Retina (tissue), 1 donor: ENCODE measurements around the gene CSNK2A1.
"Not testable (repeated sequence)": the region's sequence is repeated elsewhere in the genome, so short reads cannot be mapped to it uniquely, and the experiment has no call there.

ENCODE experiments used
- DNase-seq: peaks from one replicate; pipeline ENCODE4 v3.0.0-alpha.2; 2016

Gene CSNK2A1

DNA sequence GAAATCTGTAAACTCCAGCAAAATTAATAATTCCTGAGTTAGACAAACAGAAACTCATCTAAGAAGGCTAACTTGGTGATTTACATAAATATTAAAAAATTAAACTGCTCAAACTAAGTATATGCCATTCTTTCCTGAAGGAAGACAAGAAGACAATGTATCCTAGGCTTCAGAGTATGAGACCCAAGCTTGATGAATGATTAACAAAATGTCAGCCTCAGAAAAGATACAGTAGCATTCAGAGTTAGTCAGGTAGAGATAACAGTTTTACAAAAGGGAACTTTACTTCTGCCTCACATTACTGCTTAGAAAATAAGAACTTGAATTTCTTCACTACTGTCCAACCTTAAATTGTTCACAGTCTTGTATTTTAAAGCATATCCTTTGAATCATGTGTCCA, 12.0 kb downstream of the CSNK2A1 start:
- no peak for DNase-seq

DNA sequence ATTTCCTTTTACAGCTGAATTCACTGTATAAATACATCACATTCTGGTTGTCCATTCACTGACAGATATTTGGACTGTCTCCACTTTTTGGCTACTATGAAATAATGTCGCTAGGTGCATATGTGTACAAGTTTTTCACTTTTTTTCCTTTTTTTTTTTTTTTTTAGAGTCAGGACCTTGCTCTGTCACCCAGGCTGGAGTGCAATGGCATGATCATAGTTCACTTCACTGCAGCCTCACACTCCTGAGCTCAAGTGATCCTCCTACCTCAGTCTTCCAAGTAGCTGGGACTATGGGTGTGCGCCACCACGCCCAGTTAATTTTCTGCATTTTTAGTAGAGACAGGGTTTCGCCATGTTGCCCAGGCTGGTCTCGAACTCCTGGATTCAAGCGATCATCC, 13.3 kb downstream of the CSNK2A1 start:
- no peak for DNase-seq

DNA sequence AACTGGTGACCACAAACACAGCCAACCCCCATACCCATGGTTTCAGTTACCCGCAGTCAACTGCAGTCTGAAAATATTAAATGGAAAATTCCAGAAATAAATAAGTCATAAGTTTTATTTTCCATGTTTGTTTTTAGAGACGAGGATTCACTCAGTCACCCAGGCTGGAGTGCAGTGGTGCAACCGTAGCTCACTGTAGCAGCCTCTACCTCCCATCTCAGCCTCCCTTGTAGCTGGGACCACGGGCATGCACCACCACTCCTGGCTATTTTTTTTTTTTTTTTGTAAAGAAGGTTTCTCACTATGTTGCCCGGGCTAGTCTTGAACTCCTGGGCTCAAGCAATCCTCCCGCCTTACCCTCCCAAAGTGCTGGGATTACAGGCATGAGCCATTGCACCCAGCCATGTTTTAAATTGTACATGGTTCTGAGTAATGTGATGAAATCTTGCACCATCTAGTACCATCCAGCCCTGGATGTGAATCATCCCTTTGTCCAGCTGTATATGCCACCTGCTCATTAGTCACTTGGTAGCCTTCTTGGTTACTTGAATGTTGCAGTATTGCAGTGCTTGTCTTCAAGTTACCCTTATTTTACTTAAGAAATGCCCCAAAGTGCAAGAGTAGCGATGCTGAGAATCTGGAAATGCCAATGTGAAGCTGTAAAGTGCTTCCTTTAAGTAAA, 14.5 kb downstream of the CSNK2A1 start:
- DNase-seq = no peak

DNA sequence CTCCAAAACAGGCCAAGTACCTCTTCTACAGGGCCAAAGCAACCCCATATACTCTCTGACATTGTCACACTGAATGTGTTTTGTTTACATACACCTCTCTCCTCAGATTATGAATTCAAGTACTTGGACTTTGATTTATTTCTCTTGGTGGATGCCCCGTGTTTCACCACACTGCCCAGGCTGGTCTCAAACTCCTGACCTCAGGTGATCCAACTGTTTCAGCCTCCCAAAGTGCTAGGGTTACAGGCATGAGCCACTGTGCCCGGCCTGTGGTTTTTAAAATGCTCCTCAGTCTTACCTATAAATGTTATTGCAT, 16.1 kb downstream of the CSNK2A1 start:
- DNase-seq = no peak

DNA sequence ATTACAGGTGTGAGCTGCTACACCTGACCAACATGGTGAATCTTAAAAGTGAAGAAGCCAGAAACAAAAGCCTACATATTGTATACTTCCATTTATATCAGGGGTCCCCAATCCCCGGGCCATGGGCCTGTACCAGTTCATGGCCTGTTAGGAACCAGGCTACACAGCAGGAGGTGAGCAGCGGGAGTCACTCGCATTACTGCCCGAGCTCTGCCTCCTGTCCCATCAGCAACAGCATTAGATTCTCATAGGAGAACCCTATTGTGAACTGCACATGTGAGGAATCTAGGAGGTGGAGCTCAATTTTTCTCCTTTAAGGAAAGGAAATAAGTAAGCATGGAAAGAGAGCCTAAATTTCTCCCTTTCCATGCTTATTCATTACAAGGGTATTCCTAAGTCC, 21.7 kb downstream of the CSNK2A1 start:
- DNase-seq = no peak

DNA sequence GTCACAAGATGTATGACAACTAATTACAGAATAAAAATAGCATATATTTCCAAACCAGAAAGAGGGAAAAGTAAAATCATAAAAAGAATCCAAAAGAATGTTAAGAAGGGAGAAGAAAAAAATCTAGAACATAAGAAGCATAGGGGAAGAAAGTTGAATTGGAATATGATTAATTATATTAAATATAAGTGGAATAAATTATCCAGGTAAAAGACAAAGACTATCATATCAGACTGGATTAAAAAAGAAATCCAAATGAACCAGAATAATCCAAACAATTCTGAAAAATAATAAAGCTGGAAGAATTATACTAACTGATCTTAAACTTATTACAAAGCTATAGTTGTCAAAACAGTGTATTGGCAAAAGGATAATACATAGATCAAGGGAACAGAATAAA, 23.6 kb downstream of the CSNK2A1 start:
- no peak for DNase-seq

DNA sequence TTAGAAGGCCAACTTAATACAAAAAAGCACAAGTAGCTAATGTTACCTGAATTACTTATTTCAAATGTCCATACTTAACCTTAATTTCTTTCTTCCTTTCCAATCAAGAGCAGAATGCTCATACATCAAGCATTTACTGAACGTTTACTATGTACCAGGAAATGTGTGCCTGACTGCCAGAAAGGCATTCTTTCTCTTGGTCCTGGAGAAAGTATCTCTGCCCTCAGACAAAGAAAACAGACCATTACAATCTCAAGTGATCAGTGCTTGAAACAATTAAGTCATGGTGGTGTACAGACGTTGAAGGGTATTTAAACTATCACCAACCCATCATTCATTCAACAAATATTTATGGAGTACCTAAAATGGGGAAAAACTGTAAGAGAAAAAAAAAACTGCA, 26.4 kb downstream of the CSNK2A1 start:
- no peak for DNase-seq

DNA sequence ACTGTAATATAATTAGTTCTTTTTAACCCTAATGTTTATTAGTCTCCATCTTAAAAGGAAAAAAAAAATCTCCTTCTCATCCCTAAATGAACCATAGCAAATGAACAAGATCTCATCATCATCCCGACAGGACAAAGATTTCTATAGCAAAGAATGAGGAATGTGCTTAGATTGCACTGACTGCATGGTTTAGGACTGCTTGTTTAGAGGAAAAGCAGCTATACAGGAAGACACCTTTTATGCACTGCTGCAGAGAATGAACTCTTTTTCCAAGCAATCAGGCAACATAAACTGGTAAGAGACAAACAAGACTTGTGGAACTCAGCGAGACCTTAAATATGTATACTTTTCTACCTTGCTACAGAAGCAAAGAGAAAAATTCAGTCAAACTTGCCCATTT, 26.8 kb downstream of the CSNK2A1 start:
- DNase-seq = no peak

DNA sequence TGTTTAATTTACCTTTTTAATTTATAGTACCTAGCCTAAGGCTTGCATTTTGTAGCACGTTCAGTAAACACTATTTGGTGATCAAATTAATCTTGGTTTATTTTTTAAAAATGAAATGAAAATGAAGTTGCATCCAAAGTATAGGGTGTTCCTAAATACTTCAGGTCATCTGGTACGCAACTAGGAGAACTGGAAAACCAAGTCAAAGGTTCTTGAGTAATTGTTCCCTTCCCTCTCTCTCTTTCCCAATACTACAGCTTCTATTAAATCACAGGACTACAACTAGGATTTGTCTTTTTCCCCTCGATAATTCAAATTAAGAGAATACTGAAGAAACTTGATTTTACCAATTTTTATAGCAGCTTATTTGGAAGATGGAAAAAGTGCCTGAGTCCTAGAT, 27.9 kb downstream of the CSNK2A1 start:
- no peak for DNase-seq

DNA sequence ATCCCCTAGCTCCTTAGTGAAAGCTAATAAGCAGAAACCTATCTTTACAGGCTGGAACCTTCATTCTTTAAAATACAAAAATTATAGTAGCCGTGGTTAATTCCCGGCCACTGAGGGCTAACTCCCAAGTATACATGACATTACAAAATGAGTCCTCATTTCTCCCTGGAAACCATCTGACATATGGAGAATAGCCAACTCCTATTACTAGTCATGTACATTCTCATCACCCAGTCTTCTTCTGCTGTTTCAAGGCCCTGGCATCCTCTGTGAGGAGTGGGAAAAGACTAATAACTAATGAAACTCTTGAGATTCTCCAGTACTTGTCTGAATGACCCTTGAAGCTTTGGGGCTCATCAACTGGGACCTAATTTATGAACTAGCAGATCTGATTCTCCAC, 30.2 kb downstream of the CSNK2A1 start:
- DNase-seq = no peak

DNA sequence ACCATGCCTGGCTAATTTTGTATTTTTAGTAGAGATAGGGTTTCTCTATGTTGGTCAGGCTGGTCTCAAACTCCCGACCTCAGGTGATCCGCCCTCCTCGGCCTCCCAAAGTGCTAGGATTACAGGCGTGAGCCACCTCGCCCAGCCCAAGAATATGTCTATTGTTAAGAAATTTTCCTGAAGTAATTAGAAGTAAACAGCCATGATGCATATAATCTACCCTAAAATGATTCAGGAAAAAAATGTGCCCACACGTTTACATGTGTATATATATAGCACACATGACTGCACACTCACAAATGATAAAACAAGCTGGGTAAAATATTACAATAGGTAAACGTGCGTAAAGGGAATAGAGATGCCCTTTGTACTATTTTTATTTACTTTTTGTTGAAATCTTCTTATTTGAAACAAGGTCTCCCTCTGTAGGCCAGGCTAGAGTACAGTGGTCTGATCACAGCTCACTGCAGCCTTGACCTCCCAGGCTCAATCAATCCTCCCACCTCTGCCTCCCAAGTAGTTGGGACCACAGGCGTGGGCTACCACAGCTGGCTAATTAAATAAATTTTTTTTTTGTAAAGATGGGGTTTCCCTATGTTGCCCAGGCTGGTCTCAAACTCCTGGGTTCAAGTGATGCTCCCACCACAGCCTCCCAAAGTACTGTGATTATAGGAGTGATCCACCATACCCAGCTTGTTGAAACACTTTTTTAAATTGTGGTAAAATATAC, 33.1 kb downstream of the CSNK2A1 start:
- not testable (repeated sequence) for DNase-seq

DNA sequence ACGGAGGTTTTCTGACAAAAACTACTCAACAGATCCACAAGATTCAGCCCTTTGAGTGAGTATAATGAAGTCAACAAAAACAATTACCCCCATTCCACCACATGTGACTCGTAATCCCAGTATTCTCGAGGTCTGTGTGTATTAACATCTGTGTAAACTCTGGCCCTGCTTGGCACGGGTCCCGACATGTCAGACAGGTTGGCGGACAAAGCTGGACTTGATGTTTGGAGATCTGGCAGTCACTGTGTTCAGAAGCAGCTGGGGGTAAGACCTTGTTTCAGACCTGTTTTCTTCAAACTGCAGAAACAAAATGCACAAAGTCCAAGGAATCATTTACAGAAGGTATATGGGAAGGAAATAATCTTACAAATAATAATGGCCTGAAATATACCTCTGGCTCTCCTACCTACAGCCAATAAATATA, 35.2 kb downstream of the CSNK2A1 start:
- not testable (repeated sequence) for DNase-seq

DNA sequence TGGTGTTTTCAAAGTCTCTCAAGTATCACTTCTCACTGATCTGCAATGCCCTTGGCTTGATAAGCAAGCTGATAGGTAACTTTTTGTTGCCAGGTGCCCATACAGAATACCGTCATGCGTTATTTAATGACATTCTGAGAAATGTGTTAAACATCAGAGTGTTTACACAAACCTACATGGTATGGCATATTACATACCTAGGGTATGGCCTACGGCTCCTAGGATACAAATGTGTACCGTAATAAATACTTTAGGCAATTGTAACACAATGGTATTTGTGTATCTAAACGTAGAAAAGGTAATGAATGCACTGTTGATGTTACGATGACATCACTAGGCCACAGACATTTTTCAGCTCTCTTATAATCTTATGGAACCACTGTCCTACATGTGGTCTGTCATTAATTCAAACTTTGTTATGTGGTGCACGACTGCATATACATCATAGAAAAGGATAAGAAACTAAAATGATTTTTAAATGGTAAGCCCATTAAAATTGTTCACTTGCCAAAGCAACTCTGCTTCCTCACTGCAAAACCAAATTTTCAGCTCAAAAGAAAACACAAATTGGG, 35.7 kb downstream of the CSNK2A1 start:
- DNase-seq = no peak

DNA sequence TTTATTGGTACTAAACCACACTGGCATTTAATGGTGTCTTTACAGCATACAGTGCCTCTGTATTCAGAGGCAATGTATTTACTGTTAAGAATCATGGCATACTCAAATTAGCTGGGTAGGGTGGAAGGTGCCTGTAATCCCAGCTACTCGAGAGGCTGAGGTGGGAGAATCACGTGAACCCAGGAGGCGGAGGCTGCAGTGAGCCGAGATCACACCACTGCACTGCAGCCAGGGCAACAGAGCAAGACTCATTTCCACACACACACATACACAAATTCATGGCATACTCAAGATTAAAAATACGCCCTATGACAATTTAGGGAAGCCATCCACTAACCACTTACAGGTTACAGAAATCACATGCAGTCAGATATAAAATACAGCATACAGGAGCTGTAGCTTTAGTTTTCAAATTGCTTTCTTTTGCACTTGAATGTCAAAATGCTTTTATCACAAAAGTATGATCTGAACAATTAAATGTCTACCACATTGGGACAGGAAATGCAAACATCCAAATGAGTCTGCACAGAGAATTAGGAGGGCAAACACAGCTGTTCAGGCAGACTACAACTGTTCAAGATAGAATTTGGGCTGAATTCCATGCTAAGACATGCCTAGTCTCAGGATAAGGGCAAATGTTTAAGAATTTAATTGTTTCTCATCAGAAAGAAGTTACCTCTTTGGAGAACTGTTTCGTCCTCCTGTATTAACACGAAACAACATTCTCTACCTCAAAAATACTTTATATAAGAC, 36.4 kb downstream of the CSNK2A1 start:
- DNase-seq = no peak

DNA sequence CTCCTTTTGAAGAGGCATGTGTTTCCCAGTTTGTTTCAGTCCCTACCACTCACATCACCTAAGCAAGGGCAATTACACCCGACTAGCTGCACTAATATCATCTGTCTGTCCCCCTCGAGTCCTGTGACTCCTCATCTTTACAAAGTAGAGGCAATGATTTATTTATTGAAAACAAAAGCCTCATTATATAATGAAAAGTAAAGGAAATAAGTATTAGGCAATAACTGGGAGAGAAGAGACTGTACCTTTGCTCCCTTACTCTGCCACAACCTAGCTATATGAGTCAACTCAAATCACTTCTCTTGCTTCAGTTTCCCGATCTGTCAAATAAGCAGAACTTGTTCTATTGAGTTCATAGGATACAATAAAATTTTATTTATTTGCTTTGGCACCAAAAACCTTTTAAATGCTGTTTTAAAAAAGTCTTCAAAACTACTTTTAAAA, 38.9 kb downstream of the CSNK2A1 start:
- DNase-seq = no peak

DNA sequence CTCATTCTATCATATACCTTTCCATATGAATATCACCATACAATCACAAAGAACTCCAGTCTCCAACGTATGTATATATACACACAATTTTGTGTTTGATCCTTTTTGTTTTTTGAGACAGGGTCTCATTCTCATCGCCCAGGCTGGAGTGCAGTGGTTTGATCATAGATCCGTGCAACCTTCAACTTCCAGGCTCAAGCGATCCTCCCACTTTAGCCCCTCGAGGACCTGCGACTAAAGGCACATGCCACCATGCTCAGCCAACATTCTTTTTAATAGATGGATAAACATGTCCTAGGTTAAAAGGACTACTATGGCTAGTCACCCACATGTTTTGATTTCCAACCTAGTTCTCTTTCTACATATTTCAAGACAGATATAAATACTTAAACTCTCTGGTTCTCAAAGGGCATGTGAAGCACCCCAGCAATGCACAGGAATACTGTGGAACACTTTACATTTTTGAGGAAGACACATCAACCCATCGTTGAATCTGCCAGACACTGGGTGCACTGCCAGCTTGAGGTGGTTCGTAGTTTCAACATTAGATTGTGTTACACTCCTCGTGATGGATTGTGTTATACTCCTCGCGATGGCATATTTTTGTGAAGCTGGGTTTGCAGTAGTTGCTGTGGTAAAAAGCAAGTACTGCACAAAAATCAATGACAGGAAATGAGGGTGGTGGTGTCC, 40.4 kb downstream of the CSNK2A1 start:
- no peak for DNase-seq

DNA sequence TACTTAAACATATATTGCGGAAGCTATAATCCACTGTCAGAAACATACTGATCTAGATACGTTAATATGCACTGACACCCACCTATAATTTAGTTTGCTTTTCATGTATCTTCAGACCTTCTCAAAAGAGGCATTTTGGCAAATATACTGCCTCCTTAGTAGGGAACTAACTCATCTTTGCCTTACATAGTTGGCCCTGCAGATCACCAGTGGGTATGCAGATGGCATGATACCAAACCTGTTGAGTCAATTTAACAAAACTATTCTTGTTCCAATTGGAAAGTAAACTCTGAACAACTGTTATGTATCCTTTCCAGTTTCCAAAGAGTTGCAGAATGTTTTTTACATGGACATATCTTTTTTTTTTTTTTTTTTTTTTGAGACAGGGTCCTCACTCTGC, 45.6 kb downstream of the CSNK2A1 start:
- DNase-seq = no peak

DNA sequence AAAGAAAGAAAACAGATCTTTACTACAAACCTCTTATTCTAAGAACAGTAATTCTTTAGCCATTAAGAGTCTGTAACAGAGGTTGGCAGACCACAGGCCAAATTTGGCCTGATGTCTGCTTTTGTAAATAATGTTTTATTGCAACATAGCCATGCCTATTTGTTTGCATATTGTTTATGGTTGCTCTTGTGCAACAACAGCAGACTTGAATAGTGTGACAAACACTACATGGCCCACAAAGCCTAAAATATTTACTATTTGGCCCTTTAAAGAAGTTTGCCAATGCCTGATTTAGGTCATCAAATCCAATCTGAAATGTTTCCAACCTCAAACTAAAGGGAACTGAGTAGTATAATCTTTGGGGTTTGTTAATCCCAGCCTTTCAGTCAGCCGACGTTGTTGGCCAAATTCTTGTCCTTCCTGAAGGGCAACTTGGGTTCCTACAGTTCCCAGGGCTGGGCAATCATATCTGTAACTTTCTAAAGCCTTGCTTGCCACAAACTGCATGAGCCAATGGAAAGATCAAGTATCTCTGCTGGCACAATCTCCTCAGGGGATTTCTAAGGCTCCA, 47.4 kb downstream of the CSNK2A1 start:
- DNase-seq = no peak

DNA sequence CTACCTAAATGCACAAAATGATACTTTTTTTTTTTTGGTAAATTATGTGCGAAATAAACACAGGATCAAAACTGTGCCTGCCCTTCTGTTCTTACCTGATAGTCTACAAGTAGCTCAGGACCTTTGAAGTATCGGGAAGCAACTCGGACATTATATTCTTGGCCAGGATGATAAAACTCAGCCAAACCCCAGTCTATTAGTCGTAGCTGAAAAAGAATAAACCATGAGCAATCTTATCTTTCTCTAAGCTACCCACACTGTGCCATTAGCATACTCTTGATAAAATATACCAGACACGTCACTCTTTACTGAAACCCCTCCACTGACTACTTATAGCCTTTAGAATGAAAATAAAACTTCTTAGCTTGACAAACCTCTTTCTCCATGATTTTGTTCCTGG, 51.4 kb downstream of the CSNK2A1 start:
- DNase-seq = no peak

DNA sequence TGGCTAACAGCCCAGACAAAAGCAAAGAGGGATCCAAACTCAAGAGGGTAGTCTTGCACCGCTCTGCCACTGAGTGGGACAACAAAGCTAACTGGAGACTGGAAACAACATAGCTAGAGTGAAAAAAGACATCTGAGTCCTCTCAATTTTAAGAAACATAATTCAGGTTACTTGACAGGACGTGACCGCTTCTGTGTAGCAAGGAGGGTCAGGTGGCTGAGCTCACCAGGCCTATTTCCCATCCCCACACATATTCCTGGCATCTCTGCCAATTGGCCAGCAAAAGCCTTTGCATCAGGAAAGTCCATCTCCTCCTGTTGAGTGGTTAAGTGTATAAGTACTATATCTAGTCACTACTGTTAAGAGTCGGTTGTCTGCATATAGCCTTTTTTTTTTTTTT, 55.9 kb downstream of the CSNK2A1 start:
- DNase-seq = no peak

DNA sequence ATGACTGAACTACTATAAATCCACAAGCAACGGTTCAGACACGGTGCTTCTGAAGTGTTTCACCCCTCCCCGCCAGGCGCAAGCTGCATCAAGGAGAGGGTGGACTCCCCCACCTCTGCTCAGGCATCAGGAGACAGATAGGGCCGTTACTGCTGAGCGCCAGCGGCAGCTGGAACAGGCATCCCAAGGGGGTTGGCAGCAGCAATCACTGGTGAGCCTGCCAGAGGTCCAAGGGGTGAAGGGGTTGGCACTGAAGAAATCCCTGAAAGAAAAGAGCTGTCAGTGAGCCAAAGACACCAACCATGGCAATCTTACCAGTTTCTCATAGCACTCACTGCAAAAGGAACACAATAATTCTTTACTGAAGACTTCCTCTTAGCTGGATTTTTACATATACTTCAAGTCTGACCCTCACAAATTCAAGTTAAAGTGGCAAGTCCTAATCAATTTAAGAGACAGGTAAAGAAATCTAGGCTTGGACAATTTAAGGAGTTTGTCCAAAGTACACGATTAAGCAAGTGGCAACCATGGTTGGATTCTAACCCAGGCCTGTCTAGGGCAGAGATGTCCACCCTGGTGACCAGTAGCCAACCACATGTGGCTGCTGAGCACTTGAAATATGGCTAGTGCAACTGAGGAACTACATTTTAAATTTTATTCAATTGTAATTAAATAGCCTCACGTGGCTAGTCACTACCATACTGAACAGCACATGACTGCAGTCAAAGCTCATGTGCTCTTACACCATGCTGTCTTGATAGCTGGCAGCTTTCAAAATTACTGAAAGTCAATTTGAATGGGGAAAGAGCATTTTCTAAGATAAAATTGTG, 59.6 kb downstream of the CSNK2A1 start:
- no peak for DNase-seq

DNA sequence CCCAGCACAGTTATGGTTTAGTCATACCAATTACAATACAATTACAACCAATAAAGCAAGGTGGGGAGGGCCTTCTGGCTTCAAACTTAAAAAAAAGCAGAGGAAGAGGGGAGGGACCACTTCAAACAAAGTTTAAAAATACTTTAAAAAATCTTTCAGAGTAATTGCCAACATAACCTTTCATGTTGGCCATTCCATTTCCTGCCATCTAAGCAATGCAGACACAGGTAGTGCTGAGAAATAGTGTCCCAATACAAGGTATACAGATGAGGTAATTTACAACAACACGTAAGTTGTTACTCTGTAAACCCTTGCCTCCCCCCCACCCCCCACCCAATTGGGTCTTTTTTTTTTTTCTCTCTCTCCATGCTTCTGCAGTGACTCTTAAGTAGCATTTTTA, 62.4 kb downstream of the CSNK2A1 start:
- DNase-seq = no peak
